Activated CD8-positive, alpha-beta memory T cell treated with anti-CD3 and anti-CD28 coated beads, Interleukin-2, amount 50 U/mL, for 48 hours (primary cell): ENCODE data around the gene GALNT1.

ENCODE experiments used
- DNase-seq: peaks from one replicate; pipeline ENCODE4 v3.0.0-alpha.2; 2020

GALNT1 gene

GRCh38 chr18:35619464-35619863 lies 37.9 kb downstream of the GALNT1 start:
- no peak for DNase-seq

GRCh38 chr18:35619941-35620340 lies 38.4 kb downstream of the GALNT1 start:
- DNase-seq = no peak

DNA sequence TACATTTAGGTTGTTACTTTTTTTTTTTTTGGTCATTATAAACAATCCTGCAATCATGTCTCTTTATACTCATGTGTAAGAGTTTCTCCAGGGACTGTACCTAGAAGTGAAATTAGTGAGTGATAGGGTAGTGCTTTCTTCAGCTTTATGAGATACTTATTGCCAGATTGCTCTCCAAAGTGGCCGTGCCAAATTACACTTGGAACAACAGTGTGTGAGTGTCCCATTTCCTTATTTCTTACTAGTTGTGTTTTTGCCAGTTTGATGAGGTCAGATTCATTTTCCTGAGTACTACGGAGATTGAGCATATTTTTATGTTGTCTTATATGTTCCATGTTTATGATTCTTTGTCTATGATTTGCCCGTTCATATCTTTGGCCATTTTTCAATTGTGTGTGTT lies 39.2 kb downstream of the GALNT1 start:
- DNase-seq = no peak

DNA sequence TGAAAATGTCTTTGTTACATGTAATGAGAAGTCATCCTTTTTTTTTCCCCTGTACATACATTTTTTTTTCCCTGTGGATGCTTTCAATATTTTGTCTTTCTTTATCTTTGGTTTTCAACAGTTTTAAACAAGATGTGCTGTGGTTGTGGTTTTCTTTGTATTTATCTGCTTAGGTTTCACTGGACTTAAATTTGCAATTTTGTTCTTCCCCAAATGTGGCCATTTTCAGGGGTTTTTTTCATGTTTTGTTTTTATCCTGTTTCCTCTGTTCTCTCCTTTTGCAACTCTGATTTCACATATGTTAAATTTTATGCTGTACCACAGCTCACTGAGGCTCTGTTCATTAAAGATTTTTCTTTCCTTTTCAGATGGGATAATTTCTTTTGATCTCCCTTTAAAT lies 41.7 kb downstream of the GALNT1 start:
- no peak for DNase-seq

DNA sequence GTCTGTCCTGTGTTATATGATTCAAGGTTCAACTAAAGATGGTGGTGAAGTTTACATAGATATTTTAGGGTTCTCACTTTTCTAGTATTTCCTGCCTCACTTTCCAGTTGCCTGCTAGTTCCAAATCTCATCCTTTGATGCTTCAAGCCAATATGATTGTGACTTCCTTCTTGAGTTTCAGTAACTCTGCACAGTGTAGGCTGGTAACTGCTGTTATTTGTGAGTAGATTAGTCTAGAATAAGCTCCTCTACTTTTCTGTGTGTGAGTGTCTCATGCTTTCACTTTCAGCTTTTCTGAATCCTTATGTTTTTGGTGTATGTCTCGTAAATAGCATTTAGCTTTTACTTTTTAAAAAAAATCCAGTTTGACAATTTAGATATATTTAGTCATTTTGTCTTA lies 42.6 kb downstream of the GALNT1 start:
- DNase-seq = no peak

- no peak for DNase-seq
Observed at GRCh38 chr18:35625232-35625631, 43.7 kb downstream of the GALNT1 start.

DNA sequence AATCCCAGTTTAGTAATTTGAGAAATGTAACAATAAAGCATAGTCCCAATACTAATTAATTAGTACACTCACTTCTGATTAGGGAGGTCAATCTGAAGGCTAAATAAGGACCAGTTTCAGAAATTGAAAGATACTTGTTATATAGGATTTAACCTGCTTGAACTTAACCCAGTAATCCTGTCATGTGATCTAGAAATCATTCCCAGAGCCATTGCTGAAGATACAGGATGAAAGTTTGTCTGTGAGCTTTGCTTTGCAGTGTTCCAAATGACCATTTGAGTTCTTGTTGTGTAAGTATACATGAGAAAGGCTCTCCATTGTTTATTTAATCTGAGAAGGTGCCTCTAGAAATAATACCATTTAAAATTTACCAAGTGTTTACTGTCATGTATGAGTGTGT lies 52.2 kb downstream of the GALNT1 start:
- no peak for DNase-seq

DNA sequence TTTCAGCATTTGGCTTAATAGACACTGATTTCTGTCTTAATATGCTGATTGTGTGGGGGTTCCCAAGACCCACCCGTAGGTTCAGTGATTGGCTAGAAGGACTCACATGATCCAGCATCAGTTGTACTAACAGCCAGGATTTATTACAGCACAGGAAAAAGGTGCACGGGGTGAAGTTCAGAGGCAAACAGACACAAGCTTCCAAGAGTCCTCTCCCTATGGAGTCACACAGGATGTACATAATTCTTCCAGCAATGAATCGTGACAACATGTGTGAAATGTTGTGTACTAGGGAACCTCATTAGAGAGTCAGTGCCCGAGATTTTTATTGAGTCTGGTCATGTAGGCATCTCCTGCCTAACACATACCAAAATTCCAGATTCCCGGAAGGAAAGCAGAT lies 52.8 kb downstream of the GALNT1 start:
- DNase-seq = no peak

DNA sequence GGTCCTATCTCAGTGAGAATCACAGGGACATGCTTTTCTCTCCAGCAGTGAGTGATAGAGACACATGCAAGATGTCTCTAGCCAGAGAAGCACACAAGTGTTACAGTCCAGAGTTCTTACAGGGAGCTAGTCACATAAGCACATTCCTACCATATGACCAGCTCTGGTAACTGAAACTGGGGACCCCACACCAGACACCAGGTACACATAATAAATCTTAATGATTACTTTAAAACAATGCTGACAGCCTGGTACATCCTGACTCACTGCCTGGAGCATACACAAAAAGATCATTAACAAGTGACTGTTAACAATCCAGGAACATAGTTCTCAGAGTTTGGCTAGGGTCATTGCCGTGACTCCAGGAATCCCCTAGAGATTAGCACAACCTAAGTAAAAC lies 53.6 kb downstream of the GALNT1 start:
- DNase-seq = no peak

- no peak for DNase-seq
Observed at GRCh38 chr18:35637227-35637626, 55.7 kb downstream of the GALNT1 start.

DNA sequence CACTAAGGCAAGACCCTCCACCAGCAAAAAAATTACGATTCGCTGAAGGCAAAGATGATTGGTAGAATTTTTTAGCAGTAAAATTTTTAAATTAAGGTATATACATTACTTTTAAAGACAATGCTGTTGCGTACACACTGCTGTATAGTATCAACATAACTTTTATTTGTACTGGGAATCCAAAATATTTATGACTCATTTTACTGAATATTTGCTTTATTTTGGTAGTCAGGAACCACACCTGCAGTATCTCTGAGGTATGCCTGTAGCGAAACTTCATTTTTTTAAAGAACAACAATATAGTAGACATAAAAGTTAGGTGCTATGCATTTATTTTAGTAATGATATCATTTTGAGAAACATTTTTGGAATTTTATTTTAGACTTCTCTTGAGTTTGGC lies 57.8 kb downstream of the GALNT1 start:
- no peak for DNase-seq

GRCh38 chr18:35641467-35641866 lies 59.9 kb downstream of the GALNT1 start:
- DNase-seq = no peak

DNA sequence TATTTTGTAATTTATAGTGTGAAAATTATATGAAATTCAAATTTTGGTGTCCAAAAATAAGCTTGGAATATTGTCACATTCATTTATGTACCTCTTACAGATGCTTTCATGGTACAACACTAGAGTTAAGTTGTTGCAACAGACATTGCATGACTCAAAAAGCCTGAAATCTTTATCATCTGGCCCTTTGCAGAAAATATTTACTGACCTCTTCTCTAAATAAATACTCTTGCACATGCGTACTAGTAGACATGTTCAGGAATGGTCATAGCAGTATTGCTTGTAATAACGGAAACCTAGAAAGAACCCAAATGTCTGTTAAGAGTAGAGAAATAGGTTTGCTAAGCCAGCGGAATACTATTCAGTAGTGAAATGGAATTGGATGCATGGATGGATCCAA lies 60.4 kb downstream of the GALNT1 start:
- DNase-seq = no peak

- no peak for DNase-seq
Observed at GRCh38 chr18:35642802-35643201, 61.3 kb downstream of the GALNT1 start.

- no peak for DNase-seq
Observed at GRCh38 chr18:35646449-35646848, 64.9 kb downstream of the GALNT1 start.

- no peak for DNase-seq
Observed at GRCh38 chr18:35653392-35654135, 72.0 kb downstream of the GALNT1 start.

DNA sequence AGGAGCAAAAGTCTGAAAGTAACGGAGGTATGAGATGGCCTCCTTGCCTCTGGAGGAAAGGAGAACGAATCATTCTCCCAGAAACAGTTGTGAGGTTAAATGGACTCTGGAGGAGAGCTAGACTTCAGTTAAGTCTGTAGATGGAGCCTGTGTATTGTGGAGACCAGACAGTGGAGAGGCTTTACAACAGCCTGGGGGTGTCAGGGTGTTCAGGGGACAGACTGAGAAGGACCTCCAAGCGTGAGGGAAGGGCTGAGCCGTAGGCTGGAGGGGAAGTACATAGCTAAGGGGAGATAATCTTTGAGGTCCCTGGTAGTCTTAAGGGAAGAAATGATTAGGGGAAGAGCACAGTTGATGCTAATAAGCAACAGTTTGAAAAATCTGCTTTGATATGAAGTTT lies 76.6 kb downstream of the GALNT1 start:
- no peak for DNase-seq

DNA sequence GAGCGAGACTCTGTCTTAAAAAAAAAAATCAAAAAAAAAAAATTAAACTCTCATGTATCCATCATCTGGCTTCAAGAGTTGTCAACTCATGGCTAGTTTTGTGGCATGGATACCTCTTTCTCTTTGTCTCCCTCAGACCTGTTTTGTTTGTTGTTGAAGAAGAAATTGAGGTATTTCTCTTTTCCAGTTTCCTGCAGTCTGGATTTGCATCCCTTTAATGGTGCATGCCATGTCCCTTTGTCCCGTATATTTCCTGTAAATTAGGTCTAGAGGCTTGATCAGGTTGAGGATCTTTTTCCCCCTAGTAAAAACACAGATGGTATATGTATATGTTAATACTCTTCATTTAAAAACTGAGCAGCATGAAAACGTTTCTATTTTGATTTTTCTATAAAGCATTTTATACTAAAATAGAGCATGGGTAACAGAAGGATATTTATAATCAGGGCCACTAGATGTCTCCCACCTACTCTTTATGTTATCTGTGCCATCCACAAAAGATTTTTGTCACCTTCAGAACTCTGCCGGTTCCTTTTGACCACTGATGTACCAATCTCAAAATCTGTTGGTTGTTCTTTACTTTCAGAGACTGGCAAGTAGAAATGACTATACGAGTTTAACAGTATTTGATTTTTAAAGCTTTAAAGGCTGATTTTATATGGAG lies 80.1 kb downstream of the GALNT1 start:
- DNase-seq = no peak

DNA sequence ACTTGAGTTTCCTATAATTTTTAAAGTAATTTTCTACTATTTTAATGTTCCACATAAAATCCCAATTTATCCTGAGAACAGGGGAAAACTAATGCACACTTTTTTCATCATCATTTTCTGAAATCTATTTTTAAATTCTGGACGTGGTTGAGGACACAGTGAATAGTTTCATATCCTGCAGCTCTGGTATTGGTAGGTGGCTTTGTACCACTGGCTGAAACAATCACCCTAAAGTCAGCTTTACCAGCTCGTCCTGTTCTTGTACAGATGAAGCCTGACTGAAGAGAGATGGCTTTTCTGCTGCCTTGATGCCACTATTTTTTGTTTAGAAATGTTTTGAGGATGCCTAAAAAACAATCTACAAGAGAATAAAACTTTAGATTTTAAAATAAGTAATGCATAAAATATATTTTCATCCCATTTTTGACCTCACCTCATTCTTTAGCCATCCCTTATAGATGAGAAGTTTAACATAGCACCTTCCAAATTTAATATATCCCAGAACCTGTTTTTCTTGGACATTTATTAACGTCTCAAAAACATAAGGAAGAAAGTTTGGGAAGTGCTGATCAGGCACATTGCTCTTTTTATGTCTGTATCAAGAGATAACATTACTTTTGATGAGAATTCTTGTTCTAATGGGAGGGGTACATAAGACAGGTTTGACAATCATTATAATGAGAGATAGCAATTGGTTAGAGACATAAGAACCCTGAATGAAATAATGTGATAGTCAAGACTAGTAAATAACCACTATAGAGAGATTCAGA lies 80.9 kb downstream of the GALNT1 start:
- no peak for DNase-seq

DNA sequence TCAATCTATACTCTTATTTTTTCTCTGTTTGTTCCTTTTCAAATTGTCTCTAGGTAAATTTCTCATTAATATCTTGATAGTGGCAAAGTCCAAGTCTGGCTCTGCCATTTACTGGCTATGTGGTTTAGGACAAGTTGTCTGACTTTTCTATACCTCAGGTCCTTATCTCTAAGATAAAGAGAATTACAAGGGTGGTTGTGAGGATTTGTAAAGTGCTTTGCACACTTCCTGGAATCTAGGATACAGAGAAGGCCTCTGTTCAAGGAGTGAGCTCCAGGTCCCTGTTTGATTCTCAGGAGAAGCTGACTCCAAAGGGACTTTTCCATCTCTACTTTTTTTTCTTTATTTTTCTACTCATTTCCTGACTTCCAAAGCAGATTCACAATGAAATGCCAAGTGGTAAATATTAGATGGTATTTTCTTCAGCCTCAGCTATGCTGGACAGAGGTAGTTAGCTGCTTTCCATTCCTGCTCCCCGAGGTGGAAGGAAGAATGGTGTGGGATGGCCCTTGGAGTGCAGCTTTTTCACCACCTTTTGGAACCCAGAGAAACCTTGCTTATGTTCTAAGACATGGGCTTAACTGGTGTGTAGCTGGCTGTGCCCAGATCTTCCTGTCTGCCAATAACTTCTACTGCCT lies 90.5 kb downstream of the GALNT1 start:
- DNase-seq = no peak

DNA sequence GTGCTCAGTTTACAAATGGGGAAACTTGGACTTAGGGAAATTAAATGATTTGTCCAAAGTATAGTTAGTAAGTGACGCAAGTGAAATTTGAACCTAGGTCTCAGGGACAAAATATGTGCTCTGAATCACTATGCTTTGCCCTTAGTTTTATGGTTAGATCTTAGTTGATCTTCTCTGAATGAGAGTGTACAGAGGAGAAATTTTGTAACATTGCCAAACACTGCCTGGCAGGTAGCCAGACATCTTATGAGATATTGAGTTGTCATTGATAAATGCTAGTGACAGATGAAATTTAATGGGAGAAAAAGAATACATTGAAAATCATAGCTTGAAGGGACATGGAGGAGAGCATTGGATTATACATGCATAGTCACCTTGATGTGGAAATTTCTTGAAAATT lies 91.4 kb downstream of the GALNT1 start:
- no peak for DNase-seq

DNA sequence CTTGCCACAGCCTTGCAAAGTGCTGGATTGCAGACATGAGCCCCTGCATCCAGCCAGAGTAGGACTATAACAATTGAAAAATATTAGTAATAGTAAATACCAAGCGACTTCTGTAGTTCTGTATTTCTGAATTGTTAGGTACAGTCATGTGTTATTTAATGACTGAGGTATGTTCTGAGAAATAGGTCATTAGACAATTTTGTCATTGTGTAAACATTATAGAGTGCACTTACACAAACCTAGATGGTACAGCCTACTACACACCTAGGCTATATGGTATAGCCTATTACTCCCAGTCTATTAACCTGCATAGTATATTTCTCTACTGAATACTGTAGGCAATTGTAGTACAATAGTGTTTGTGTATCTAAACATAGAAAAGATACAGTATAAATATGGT lies 92.1 kb downstream of the GALNT1 start:
- no peak for DNase-seq

DNA sequence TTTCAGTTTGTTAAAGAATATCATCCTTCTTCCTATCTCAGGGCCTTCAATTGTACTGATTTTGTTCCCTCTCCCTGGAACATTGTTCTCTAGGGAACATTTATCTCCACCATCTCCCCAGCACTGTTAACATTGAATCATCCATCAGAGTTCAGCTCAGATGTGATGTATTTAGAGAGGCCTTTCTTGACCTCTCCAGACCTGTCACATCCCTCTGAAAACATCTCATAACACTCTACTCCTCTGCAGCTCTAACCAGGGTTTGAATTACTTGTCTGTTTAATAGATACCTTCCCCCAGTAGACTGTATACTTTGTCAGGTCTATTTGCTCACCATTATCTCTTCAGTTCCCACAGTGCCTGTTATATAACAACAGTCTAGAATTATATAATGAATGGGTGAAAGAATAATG lies 98.6 kb downstream of the GALNT1 start:
- DNase-seq = no peak
